HL-60/S4 (cell line): ENCODE results near the gene KIAA1210.
"Not testable (repeated sequence)": the region's sequence is repeated elsewhere in the genome, so short reads cannot be mapped to it uniquely, and the experiment has no call there.

Experiments used
- in situ Hi-C: fragments of 300-500 bp; cut with MboI; formaldehyde crosslinking; loops from 2 replicates; pipeline ENCODE4 v1.14.3; 2022; ENCODE audit warnings: low sequenced_read_pairs

The KIAA1210 gene

DNA sequence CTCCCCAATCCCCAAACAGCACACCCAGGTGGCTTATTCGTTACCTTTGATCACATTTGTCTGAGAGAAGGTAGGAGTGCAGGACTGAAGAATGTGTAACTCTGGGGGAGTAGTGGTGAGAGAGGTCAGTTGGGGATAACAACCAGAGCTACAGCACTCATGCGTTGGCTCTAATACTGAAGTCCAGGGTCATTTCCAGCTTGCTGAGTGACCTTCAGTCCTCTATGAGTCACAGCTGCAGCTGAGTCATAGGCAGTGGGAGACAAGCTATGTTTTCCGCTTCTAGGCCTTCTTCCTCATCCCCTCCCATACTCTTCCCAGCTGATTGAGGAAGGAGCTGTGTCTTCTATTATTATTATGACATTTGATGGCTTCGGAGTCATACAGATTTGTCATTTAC is 86.4 kb downstream of the KIAA1210 start:
- in situ Hi-C loops = no loop called here

- in situ Hi-C loops = no loop called here
Measured at GRCh38 chrX:119040432-119040831, 87.2 kb downstream of the KIAA1210 start.

- in situ Hi-C loops = no loop called here
Measured at GRCh38 chrX:119036107-119037029, 91.2 kb downstream of the KIAA1210 start.

GRCh38 chrX:119030990-119031389 is 96.6 kb downstream of the KIAA1210 start:
- in situ Hi-C loops = no loop called here

- in situ Hi-C loops = not testable (repeated sequence)
Measured at GRCh38 chrX:119029656-119030055, 98.0 kb downstream of the KIAA1210 start.

DNA sequence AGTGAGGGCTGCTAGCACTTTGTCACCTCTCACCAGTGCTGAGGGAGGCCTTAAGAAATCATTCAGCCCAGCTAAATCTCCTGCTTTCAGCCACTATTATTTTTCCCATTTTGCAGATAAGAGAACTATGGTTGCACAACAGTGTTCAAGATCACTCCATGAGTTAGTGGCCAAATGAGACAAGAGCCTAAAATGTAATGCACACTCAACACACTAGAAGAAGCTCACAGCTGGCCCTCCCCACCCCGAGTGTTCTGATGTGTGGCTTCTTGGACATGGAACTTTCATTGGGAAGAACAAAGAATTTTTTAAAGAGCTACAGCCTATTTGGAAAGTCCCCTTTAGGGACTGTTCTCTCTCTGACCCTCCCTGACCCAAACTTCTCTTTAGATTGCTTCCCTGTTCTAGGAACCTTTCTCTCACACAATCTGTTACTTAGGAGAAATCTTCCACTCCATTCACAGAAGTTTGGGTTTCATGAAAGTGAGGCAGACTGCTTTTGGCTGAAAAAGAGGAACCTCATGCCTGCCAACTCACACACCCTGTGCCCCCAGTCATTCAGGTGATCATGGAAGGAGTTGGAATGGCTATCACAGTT is 98.8 kb downstream of the KIAA1210 start:
- in situ Hi-C loops = no loop called here
